ENCODE results near the gene EIF1.
"Not testable (repeated sequence)": the region's sequence is repeated elsewhere in the genome, so short reads cannot be mapped to it uniquely, and the experiment has no call there.

Gene EIF1

DNA sequence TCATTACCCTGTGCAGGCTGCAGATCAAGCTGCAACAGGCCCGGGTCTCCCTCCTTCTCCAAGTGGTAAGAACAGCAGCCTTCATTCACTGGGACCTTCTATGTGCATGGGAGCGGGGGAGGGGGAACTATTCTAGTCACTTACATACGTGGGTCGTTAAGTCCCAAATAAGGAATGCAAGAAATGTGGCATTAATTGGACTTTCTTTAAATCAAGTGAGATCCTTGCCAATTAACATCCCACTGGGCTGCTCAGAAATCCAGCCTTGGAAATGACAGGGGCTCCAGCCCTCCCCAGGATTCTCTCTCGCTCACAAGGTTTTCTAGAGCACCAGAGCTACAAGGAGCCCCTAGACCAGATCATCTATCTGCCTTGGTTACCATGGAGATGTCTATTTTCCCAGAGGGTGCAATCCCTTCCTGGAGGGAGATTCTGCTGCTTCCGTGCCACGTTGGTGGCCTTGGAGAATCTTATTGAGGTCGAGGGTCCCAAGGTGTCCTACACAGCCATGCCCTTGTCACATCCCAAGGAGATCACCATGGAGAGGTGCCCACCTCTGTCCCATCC lies 5.2 kb upstream of the EIF1 start:
- Histone ChIP-seq H3K27ac (no peak overlapping the region), H3K9me3 (no peaks in the 10 kb centered on the region), H3K4me3 (no peak overlapping the region), H3K27me3 (peaks cover 0 to 7% of the 10 kb centered on the region in 2 donors), H3K4me1 (peaks cover 0 to 7% (median 3%) of the 10 kb centered on the region in 4 donors), H3K36me3 (no peaks in the 10 kb centered on the region)
- no peak for DNase-seq
- TF ChIP-seq, protein P1, sequence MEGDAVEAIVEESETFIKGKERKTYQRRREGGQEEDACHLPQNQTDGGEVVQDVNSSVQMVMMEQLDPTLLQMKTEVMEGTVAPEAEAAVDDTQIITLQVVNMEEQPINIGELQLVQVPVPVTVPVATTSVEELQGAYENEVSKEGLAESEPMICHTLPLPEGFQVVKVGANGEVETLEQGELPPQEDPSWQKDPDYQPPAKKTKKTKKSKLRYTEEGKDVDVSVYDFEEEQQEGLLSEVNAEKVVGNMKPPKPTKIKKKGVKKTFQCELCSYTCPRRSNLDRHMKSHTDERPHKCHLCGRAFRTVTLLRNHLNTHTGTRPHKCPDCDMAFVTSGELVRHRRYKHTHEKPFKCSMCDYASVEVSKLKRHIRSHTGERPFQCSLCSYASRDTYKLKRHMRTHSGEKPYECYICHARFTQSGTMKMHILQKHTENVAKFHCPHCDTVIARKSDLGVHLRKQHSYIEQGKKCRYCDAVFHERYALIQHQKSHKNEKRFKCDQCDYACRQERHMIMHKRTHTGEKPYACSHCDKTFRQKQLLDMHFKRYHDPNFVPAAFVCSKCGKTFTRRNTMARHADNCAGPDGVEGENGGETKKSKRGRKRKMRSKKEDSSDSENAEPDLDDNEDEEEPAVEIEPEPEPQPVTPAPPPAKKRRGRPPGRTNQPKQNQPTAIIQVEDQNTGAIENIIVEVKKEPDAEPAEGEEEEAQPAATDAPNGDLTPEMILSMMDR (IDR thresholded peaks at IDR 0.05) = no peak
- intact Hi-C loops (cut with DNase I; ENCODE audit: low total_unique reads) = no loop called here

DNA sequence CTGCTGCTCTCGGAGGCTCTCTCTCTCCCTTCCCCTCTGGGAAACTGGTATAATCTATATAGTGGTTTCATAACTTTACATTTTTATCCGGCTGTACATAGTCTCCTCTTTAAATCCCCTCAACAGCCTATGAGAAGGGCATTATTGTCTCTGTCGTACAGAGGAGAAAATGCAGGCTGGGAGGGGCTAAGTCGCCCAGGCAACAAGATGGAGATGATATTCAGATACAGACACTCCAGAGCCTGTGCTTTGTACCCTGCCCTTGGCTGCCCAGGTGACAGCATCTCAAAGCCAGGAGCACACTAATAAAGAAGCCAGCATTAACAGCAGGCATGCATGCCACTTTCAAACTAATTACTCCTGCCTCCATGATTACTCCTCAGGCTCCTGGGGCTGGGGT lies 4.7 kb upstream of the EIF1 start:
- no peak for DNase-seq
- Histone ChIP-seq H3K27me3 (peaks cover 0 to 7% of the 10 kb centered on the region in 2 donors), H3K27ac (no peak overlapping the region), H3K4me1 (peaks cover 0 to 7% (median 3%) of the 10 kb centered on the region in 4 donors), H3K9me3 (no peaks in the 10 kb centered on the region), H3K36me3 (no peaks in the 10 kb centered on the region), H3K4me3 (no peak overlapping the region)
- TF ChIP-seq, protein P1 (IDR thresholded peaks at IDR 0.05) = no peak
- intact Hi-C loops (cut with DNase I; ENCODE audit: low total_unique reads) = no loop called here

DNA sequence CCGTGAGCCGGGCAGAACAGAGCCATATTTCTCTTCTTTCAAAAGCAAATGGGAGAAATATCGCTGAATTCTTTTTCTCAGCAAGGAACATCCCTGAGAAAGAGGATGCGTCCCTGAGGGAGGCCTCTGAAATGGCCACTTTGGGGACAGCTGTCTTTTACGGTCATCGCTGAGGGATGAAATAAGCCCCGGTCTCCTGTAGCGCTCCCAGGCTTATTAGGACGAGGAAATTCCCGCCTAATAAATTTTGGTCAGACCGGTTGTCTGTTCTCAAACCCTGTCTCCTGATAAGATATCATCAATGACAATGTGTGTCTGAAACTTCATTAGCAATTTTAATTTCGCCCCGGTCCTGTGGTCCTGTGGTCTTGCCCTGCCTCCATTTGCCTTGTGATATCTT lies 2.9 kb upstream of the EIF1 start:
- H3K36me3 ChIP-seq = peaks cover 13 to 14% (median 14%) of the 10 kb centered on the region in 3 donors
- intact Hi-C loops (cut with DNase I; ENCODE audit: low total_unique reads); DNase-seq; H3K4me3 ChIP-seq; H3K27ac ChIP-seq; H3K9me3 ChIP-seq; H3K27me3 ChIP-seq: not testable (repeated sequence)
- H3K4me1 ChIP-seq = peaks cover 0 to 18% (median 13%) of the 10 kb centered on the region in 4 donors

DNA sequence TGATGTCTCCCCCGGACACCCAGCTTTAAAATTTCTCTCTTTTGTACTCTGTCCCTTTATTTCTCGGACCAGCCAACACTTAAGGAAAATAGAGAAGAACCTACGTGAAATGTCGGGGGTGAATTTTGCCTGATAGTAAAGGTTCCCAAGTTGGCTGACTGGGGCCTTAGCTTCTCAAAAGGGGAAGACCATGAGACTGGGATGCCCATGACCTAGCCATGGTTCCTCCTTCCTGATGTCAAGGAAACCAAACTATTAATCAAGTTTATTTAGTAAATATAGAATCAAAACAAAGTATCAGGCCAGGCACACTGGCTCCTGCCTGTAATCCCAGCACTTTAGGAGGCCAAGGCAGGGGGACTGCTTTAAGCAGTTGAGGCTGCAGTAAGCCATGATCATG lies 2.4 kb upstream of the EIF1 start:
- intact Hi-C loops (cut with DNase I; ENCODE audit: low total_unique reads) = no loop called here
- Histone ChIP-seq H3K27me3 (peaks cover 0 to 3% of the 10 kb centered on the region in 2 donors), H3K4me3 (no peak overlapping the region), H3K9me3 (no peaks in the 10 kb centered on the region), H3K36me3 (peaks cover 18 to 19% (median 19%) of the 10 kb centered on the region in 3 donors), H3K4me1 (peaks cover 0 to 23% (median 18%) of the 10 kb centered on the region in 4 donors), H3K27ac (no peak overlapping the region)
- DNase-seq = no peak
- TF ChIP-seq, protein P1 (IDR thresholded peaks at IDR 0.05) = no peak

DNA sequence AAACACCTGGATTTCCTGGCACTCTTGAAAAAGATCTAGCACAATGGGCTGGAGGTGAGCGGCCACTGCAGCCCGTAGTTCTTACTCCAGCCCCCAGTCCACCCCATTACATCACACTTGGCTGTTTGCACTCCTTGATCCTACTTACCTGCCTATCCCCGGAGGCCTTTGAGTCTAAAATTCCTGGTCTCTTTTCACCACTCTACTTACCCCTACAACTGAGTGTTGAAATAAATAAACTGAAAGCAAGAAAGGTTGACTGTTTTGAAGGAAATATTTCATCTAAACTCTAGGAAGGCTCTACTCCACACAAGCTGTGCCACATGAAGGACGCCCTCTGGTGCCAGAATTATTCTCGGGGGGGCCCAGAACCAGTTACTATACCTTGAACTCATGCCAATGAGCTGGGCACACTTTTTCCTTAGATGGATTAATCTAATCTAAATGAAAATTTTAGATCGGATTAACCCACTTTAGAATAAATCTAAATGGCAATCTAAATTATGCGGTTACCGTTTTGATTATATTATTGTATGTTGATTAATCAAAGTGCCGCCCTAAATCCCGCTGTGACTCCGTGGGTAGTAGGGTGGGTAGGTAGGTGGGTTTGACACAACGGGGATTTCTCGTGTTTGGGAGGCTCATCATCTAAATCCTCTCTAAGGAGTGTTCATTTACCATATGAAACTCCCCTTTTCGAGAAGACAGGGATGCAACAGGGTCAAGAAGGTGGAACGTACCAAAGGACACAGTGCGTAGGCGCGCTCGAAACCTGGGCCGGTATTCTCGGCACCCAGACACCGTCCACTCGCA lies 651 bp upstream of the EIF1 start:
- H3K27me3 ChIP-seq = no peaks in the 10 kb centered on the region
- H3K27ac ChIP-seq = peak overlapping the region; percentile 100
- H3K9me3 ChIP-seq = no peaks in the 10 kb centered on the region
- peaks cover 36 to 37% (median 36%) of the 10 kb centered on the region in 3 donors for H3K36me3 ChIP-seq
- intact Hi-C loops (cut with DNase I; ENCODE audit: low total_unique reads) = no loop called here
- TF ChIP-seq, protein P1 (IDR thresholded peaks at IDR 0.05) = no peak
- peak overlapping the region; percentile 86 to 100 for H3K4me3 ChIP-seq
- DNase-seq = peak; percentile 57 to 78
- H3K4me1 ChIP-seq = peaks cover 0 to 32% (median 23%) of the 10 kb centered on the region in 4 donors

Measured in tibial artery (tissue), 4 donors.